ENCODE results near the gene RIMBP2.

DNA sequence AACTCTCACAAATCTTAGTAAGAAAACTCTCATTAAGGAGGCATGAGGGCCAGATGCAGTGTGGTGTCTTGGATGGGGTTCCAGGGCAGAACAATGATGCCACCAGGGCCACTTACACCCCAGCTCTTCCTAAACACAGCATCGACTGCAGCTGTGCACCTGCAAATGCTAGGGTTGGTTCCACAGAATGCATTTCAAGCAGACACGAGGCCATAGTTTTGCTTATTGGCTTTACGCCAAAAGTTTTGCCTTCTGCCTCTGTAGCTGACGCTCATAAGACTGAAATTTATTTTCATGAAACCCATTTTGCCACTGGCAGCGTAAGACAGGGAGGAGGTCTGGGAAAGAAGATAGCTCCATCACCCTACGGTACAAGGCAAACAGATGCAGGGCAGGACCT, 179.0 kb downstream of the RIMBP2 start:
- TF ChIP-seq, protein P1, sequence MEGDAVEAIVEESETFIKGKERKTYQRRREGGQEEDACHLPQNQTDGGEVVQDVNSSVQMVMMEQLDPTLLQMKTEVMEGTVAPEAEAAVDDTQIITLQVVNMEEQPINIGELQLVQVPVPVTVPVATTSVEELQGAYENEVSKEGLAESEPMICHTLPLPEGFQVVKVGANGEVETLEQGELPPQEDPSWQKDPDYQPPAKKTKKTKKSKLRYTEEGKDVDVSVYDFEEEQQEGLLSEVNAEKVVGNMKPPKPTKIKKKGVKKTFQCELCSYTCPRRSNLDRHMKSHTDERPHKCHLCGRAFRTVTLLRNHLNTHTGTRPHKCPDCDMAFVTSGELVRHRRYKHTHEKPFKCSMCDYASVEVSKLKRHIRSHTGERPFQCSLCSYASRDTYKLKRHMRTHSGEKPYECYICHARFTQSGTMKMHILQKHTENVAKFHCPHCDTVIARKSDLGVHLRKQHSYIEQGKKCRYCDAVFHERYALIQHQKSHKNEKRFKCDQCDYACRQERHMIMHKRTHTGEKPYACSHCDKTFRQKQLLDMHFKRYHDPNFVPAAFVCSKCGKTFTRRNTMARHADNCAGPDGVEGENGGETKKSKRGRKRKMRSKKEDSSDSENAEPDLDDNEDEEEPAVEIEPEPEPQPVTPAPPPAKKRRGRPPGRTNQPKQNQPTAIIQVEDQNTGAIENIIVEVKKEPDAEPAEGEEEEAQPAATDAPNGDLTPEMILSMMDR (IDR thresholded peaks at IDR 0.05), result no peak
- TF ChIP-seq POLR2A (IDR thresholded peaks at IDR 0.05), result no peak

All from uterus (tissue), 2 donors.